T follicular helper cell (primary cell): ENCODE measurements around the gene IL4R.
"Not testable (repeated sequence)": the region's sequence is repeated elsewhere in the genome, so short reads cannot be mapped to it uniquely, and the experiment has no call there.

Source experiments
- DNase-seq: peaks from one replicate; pipeline ENCODE4 v3.0.0-alpha.2; 2020; ENCODE audit warnings: low read depth

Gene IL4R

DNA sequence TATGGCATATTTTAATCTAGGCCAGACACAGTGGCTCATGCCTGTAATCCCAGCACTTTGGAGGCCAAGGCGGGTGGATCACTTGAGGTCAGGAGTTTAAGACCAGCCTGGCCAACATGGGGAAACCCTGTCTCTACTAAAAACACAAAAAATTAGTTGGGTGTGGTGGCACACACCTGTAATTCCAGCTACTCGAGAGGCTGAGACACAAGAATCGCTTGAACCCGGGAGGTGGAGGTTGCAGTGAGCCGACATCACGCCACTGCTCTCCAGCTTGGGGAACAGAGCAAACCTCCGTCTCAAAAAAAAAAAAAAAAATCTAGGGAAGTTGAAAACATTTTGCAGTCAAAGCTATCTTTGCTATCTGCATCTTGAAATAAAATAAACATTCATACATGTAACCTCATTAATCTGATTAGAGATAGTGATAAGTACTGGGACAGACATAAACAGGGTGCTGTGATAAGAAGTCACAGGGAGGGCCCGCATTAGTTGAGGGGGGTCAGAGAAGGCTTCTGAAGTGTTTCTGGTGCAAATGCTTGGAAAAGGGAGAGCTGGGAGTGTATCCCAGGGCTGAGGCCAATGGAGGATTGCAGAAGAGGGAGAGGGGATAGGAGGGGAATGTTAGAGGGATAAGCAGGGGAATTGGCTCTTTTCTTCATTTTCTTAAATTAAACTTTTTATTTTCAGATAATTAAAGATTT is 15.8 kb downstream of the IL4R start:
- not testable (repeated sequence) for DNase-seq

DNA sequence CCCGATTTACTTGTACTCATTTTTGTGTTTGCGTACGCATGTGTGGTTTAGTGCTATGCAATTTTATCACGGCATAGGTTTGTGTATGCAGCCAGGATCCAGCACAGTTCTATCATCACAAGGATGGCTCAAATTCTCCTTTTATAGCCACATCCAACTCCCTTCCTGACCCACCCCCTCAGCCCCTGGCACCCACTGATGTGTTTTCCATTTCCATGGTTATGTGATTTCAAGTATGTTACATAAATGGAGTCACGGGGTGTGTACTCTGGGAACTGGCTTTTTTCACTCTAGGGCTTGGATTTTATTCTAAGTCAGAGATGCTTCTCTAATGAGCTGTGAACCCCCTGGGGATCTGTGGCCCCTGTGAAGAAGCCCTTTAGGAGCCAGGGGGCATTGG is 16.8 kb downstream of the IL4R start:
- DNase-seq, result no peak

DNA sequence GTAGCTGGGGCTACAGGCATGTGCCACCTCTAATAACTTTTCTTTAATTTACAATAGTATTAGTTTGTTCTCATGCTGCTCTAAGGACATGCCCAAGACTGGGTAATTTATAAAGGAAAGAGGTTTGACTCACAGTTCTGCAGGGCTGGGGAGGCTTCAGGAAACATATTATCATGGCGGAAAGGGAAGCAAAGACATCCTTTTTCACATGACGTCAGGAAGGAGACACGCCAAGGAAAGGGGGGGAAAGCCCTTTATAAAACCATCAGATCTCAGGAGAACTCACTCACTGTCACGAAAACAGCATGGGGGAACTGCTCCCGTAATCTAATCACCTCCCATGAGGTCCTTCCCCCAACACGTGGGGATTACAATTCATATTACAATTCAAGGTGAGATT is 18.3 kb downstream of the IL4R start:
- DNase-seq, result no peak

DNA sequence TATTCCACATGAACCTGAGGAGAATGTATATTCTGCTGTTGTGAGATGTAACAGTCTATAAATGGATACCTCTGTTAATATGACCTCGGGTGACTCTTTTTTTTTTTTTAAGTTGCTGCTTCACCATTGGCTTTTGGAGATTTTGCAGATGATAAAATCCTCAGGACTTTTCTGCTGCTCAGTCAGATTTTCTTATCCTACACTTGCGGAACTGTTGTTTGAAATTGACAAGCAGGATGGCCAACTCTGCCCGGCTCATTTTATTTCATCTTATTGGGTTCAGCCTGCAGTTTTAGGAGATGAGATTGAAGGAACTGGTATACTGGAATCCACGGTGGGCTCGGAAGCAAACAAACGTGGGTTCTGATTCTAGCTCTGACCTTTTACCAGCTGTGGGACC is 19.3 kb downstream of the IL4R start:
- DNase-seq, result no peak

DNA sequence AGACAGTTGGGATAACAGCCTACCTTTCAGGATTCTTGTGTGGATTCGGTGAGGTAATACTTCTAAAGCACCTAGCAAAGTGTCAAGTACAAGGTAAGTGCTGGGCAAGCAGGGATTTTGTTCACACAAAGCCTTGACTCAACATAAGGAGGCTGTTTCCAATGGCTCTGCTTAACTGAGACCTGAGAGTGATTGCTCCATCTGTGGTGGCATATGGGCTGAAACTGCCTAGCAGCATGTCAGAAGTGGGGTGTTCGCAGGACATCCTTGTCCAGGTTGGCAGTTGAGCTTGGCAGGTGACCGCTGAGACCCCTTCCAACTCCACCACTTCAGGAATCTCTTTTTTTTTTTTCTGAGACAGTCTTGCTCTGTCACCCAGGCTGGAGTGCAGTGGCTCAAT is 19.8 kb downstream of the IL4R start:
- no peak for DNase-seq

DNA sequence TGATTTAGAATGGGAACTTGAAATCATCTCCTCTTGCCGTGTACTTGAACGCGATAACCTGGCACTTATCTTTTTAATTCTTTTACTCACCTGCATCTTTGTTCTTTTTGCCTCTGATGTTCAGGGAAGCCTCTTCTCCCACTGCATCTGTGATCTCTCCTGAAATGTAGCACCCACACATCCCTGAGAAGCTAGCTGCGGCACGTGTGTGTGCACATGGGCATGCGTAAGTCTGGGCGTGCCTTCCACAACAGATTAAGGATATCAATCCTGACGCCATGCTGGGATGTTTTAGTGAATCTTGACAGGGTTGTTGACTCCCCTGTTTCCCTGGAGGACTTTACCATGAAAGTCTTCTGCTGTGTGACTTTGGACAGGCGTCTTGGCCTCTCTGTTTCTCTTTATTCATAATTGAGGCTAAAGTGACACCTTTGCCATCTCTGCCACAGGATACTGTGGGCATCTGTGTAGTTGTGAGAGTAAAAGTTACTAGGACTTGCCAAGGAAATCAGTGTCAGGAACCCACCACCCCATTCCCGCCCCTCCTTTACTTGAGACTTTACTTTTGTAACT is 20.5 kb downstream of the IL4R start:
- no peak for DNase-seq

DNA sequence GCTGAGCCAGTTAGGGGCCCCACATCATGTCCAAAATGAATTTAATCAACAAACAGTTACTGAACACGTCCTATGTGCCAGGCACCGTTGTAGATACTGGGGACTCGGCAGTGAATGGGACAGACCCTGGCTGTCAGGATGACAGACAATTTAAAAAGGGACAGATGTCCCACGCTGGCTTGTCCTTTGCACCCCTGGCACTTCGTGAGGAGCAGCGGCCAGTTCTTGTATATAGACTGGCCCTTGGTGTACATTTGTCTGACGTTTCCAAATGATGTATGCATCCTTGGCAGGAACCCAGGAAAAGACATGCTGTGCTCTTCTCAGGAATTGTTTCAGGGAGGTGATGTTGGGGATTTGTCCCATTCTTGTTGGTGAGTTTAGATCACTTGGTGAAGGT is 21.1 kb downstream of the IL4R start:
- DNase-seq, result no peak

DNA sequence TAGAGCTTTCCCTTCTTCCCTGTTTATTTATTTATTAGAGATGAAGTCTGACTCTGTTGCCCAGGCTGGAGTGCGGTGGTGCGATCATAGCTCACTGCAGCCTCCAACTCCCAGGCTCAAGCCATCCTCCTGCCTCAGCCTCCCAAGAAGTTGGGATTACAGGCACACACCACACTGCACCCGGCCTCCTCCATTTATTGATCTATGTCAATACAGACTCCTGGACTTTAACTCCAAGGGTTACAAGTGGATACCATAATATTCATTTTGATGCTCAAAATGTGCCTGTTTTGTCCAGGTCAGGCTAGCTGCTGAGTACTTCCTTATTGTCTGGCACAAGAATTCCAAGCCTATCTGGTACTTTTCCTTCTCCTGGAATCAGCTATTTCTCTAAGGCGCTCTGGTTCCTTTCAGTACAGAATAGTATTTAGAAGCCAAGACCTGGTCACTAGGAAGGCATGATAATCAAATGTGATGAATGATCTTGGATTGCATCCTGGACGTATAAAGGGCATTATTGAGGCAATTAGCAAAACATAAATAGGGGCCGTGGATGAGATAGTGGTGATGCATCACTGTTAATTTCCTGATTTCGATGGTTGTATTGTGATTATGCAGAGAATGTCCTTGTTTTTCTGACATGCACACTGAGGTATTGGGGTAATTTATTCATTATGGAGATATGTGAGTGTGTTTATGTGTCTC is 21.7 kb downstream of the IL4R start:
- DNase-seq, result no peak

DNA sequence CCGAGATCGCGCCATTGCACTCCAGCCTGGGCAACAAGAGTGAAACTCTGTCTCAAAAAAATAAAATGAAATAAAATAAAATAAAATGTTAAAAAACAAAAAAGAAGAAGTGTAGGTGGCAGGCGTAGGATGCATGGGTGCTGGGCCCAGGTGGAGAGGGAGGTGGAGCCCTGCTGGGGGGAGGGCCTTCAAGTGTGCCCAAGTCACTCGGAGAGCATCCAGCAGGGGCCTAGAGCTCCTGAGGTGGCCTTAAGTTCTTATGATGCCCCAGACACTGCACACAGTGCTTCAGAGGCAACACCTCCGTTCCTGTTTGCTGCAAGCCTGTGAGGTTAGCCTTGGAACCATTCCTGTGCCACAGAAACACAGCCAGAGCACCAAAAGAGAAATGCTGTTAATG is 23.2 kb downstream of the IL4R start:
- DNase-seq, result no peak

DNA sequence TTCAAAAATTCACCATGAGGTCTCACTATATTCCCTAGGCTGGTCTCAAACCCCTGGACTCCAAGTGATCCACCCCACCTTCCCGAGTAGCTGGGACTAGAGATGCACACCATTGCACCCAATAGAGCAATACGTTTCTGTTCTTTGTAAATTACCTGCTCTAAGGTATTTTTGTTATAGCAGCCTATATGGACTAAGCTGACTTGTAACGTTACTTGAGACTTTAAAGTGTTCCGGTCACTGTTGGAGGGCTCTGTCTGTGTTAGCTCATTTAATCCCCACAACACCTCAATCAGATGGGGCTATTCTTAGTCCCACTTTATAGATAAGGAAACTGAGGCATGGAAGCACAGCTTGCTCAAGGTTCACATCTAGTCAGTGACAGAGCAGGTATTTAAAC is 25.4 kb downstream of the IL4R start:
- DNase-seq, result no peak

DNA sequence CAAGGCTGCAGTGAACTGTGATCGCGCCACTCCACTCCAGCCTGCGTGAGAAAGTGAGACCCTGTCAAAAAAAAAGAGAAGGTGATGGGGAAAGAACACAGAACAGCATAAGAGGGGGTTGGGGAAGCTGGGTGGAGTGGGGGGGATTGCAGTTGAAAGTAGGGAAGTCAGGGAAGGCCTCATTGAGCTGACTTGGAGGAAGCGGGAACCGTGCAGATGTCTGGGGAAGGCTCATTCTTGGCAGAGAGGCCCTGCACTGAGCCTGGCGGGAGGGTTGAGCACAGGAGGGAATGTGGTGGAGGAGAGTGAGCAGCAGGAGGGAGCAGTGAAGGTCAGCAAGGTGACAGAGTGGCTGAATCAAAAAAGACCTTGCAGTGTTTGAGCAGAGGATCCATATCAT is 26.9 kb downstream of the IL4R start:
- DNase-seq, result no peak

DNA sequence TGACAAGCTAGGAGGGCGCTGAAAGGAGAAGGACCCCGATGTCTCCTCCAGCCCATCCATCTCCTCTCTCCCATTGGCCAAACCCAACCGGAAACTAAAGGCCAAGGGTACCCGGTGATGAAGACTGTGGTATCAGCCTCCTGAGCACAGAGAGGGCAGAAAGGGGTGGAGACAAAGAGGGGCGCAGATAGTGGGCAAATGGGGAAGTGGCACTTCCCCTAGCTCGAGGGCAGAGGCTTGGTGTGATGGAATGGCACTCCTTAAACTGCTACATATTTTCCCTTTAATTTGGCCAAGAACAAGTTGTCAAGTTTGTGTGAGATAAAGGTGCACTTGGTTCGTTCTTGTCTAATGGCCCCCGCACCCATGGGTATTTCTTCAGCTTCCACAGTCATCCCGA is 27.8 kb downstream of the IL4R start:
- DNase-seq, result no peak

DNA sequence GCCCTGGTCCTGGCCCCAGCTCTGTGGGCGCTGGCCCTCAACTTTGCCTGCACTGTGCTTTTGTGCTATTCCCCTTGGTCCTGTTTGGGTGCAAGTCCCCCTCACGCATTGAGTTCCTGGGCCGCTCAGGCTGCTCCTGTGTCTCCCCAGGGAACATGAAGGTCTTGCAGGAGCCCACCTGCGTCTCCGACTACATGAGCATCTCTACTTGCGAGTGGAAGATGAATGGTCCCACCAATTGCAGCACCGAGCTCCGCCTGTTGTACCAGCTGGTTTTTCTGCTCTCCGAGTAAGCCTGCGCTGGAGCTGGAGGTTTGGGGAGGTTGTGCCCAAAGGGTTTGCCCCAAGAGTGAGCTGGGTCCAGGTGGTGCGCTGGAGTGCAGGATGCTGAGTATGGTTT is 28.2 kb downstream of the IL4R start:
- DNase-seq, result no peak

DNA sequence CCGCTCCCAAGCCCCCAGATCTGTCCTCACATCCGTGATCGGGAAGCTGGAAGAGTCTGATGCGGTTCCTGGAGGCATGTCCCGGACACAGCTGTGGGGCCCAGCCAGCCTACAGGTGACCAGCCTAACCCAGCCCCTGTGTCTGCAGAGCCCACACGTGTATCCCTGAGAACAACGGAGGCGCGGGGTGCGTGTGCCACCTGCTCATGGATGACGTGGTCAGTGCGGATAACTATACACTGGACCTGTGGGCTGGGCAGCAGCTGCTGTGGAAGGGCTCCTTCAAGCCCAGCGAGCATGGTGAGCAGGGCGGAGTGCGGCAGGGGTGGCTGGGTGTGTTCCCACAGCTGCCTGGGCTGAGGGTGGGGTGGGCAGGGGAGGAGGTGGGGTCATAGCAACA is 30.9 kb downstream of the IL4R start:
- DNase-seq, result no peak

DNA sequence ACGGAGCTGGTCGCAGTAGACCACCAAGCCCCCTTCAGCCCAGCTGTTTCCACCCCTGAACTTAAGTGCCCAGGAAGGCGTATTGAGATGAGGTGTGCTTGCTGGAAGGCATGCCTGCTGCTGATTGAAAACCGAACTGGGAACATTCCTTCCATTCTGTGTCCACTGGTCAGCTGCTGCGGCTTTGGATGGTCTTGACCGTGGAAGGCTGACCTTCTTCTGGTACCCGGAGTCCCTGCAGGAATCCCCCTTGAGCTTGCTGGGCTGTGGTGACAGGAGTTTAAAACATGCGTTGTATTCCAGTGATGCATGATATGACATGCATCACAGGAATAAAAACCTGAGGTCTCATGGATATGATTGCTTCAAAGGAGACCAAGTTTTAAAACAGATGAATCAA is 31.4 kb downstream of the IL4R start:
- no peak for DNase-seq

DNA sequence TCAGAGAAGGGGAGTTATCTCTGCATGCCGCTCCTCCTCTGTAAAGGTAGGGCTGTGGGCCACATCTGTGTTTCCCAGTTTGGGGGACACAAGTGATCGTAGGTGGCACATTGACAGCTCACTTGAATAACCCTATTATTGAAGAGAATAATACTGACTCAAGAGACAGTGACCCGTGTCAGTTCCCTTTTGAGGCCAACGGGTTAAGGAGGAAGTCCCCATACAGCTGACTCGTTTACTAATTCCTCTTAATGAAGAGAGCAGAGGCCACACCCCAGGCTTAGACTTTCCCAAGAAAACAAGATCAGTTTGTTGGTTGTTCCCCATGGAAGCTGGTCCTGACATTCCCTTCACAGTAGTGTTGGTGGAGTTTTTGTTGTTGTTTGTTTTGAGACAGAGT is 33.0 kb downstream of the IL4R start:
- no peak for DNase-seq

DNA sequence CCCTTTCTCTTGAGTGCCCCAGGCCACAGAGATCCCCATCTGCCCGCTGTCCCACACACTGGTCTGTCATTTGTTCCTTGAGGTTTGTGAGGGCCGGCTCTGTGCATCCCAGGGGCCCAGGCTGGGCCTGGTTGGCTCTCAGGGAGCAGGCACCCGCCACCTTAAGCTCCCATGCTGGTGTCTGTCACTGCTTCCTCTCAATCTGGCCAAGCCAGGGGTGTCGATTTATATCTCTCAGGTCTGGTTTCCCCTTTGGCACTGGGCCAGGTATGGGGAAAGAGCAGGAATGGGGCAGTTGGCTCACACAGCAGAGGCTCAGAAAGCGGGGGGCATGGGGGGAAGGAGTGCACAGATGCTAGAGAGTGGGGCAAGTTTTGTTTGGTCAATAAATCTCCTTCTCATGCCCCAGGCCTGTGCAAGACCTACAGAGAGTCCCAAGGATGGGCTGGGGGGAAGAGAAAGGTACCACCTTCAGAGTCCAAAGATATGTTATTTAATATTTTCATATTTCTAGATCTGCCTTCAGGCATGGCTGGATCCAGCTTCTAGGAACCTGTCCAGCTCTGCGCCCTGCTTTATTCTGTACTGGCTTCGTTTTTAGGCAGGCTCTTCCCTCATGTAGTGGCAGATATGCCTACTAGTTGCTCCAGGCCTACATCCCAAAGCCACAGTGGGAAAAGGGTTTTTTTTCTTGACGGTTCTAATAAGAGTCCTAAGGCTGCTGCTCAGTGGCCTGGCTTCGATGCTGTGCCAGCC is 34.3 kb downstream of the IL4R start:
- DNase-seq, result no peak

DNA sequence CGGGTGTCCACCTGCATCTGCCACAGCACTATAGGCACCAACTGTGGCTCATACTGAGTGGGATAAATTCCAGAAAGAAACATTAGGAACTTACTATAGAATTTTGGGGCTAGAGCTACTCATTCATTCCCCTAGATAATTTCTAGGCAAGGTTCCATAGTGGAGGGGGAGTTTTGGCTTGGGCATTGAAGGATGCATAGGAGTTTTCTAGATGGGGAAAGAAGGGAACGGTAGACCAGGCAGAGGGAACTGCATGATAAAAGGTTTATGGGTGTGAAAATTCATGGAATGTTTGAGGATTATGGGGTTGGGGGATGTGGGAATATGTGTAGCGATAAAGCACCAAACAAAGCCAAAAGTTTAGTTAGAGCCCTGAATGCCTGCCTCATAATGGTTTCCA is 35.5 kb downstream of the IL4R start:
- DNase-seq, result no peak

DNA sequence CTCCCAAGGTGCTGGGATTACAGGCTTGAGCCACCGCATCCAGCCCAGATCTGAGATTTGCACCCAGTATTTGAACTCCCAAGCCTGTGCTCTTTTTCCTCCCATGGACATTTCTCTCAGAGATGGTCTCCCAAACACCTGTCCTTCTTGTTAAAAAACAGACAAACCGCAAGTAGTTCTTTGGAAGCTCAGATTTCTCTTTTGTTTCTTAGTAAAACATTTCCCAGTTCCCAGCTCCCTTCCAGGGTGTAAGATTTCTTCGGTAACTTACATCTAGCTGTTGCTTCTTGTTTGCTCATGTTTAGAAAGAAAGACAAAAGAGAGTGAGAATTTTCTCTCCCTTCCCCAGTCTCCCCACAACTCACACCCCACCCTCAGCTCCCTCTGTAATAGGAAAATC is 36.2 kb downstream of the IL4R start:
- no peak for DNase-seq

DNA sequence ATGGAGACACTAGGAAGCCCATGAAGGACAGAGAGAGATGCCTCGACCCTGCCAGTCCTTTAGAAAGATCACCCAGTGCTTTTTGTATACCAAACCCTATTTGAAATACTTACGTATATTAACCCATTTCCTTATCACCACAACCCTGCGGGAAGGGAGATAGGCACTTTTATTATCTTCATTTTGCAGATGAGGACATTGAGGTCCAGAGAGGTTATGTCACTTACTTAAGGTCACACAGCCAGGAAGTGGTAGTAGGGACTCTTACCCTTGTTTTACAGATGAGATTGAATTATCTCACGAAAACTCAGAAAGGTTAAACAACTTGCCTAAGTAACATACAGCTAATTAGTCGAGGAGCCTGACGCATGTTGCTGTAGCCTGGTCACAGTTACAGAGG is 38.2 kb downstream of the IL4R start:
- DNase-seq, result no peak

DNA sequence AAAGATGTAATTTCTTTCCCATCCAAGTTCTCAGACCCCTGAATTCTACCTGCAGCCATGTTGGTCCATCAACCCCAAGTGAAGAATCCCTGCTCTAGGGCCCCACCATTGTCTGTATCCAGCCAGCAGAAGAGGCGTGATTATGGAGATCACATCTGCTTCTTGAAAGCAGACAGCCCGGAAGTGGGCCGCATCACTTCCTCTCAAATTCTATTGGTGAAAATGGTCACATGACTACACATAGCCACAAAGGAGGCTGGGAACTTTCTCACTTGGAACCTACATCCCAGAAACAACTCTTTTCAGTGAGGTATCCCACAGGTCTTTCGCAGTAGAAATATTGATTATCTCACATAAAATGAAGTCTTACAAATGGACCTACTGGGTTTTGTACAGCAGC is 40.1 kb downstream of the IL4R start:
- DNase-seq, result no peak

DNA sequence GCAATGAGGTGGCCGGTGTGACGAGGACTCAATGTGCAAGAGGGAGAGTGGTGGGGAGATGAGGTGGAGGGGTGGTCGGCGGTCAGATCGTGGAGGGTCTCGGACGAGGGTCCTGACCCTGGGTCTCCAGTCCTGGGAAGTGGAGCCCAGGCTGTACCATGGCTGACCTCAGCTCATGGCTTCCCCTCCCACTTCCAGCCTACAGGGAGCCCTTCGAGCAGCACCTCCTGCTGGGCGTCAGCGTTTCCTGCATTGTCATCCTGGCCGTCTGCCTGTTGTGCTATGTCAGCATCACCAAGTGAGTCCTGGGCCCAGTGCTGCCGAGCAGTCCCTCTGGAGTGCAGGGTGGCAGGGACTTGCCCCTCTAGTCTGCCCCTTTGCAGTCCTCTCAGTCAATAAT is 41.8 kb downstream of the IL4R start:
- no peak for DNase-seq

DNA sequence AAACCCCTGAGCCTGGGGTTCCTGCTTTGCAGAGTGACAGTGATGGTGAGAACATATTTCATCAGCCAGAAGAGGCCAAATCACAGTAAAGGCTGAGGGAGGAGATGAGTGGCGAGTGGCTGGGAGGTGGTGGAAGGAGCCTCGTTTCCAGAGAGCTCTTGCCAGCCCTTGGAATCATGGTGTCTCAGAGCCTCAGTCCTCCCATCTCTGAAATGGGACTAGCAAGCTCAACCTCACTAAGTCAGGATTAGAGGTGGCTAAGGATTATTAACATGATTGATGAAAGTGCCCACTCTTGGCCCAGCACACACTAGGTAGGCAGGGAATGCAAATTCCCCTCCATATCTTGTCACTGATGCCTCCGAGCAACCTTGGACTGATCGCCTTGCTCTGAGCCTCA is 43.0 kb downstream of the IL4R start:
- DNase-seq, result no peak
